Measurements from ENCODE around the gene MRE11.

The MRE11 gene

DNA sequence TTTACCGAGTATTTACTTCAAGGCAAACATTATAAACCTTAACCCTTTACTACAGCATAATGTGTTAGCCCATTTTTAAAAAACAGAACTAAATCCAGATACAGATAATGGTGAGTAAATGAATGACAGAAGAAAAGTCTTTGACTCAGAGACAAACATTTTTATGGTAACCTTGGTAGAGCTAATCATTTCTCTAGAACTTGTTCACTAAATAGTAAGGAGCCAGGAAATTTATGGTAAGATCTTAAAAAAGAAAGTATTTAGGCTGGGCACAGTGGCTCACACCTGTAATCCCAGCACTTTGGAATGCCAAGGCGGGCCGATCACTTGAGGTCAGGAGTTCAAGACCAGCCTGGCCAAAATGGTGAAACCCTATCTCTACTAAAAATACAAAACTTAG lies 38.6 kb upstream of the MRE11 start:
- in situ Hi-C loops (cut with HindIII; ENCODE audit: low sequenced_read_pairs): no loop called here
- H3K4me3 ChIP-seq (ENCODE audit: low read depth, low read length): no peak overlapping the region
- TF ChIP-seq, protein P1, sequence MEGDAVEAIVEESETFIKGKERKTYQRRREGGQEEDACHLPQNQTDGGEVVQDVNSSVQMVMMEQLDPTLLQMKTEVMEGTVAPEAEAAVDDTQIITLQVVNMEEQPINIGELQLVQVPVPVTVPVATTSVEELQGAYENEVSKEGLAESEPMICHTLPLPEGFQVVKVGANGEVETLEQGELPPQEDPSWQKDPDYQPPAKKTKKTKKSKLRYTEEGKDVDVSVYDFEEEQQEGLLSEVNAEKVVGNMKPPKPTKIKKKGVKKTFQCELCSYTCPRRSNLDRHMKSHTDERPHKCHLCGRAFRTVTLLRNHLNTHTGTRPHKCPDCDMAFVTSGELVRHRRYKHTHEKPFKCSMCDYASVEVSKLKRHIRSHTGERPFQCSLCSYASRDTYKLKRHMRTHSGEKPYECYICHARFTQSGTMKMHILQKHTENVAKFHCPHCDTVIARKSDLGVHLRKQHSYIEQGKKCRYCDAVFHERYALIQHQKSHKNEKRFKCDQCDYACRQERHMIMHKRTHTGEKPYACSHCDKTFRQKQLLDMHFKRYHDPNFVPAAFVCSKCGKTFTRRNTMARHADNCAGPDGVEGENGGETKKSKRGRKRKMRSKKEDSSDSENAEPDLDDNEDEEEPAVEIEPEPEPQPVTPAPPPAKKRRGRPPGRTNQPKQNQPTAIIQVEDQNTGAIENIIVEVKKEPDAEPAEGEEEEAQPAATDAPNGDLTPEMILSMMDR (IDR thresholded peaks at IDR 0.05; ENCODE audit: low read depth, low read length, missing control alignments): no peak
- DNase-seq (ENCODE audit: low read depth): no peak

DNA sequence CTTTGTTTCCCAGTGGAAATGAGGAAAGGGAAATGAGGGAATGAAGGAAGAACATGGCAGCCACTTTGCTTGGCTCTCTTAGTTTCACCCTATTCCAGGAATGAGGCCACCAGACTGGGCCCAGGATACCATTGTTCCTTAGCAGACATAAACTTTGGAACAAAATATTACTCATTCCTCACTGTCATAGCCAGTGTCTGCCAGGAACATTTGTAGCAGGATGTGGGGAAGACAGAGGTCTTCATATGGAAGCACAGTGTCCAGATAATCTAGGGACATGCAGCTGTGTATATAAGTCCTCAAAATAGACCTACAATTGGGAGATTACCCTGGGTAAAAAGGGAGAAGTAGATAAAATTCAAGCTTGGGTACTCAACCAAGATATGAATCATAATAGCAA lies 34.9 kb upstream of the MRE11 start:
- DNase-seq (ENCODE audit: low read depth): no peak
- in situ Hi-C loops (cut with HindIII; ENCODE audit: low sequenced_read_pairs): no loop called here
- TF ChIP-seq, protein P1 (IDR thresholded peaks at IDR 0.05; ENCODE audit: low read depth, low read length, missing control alignments): no peak
- no peak overlapping the region for H3K4me3 ChIP-seq (ENCODE audit: low read depth, low read length)

DNA sequence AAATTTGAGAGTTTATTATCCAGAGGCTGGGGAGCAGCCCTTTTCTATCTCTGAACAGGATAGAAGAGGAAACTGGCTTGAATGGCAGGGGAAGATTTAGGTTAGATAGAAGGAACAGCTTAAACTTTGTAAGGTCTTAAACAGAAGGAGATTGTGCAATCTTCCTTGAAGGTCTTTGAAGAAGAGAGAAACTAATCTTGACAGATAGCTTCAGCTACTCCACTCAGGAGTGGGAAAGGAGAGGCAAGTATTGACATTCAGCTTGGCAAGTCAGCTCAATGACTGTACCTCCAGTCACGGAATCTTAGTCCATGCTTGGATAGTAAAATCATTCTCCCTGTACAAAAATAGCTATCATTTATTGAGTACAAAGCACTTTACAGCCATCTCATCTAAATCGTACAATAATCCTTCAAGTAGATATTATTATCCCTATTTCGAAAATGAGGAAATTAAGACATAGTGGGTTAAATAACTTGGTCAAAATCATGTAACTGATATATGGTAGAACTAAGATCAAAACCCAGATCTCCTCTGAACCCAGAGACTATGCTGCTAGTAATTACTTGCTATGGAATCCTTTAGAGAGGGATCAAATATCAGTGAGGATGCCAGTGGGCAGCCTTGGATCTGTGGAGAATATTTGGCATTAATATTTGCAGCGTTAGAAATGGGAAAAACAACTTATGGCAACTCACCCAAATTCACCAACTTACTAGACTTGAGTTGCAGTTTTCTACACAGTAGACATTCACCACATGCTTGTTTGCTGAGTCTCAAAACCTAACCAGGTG lies 33.2 kb upstream of the MRE11 start:
- TF ChIP-seq, protein P1 (IDR thresholded peaks at IDR 0.05; ENCODE audit: low read depth, low read length, missing control alignments): no peak
- in situ Hi-C loops (cut with HindIII; ENCODE audit: low sequenced_read_pairs): no loop called here
- no peak for DNase-seq (ENCODE audit: low read depth)
- no peak overlapping the region for H3K4me3 ChIP-seq (ENCODE audit: low read depth, low read length)

DNA sequence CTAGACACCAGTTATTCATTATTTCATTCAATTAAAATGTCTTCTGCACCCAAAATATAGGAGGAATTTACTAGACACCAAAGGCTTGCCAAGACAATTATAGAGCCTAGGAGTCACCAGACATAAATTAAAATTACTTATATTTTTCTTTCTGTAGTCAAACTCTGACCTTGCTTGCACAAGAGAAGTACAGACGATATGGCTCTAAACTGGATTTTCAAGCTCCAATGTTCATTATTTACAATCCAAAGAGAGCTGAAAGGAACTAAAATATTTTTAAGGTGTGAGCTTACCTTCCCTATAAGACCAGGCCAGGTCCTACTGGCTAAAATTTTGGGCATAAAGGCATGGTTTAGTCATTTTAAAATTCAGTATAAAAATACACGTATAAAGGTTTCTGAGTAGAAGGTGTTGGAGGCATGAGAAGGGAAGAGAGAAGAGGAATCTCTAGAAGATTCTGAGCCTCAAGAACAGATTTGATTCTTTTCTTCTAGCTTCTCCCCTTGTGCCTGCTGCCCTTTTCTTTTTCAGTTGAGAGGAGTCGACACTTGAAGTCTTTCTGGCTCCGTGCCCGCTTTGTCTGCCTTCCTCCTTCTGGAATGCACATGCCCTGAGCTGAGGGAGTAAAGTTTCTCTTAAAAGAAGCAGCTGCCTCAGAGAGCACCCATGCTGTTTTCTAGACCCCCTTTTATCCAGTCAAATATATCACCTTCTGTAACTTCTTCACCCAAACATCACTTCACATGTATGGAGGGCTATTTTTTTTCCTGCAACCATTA lies 32.1 kb upstream of the MRE11 start:
- in situ Hi-C loops (cut with HindIII; ENCODE audit: low sequenced_read_pairs): no loop called here
- TF ChIP-seq, protein P1 (IDR thresholded peaks at IDR 0.05; ENCODE audit: low read depth, low read length, missing control alignments): no peak
- H3K4me3 ChIP-seq (ENCODE audit: low read depth, low read length): no peak overlapping the region
- peak; percentile 51 for DNase-seq (ENCODE audit: low read depth)

DNA sequence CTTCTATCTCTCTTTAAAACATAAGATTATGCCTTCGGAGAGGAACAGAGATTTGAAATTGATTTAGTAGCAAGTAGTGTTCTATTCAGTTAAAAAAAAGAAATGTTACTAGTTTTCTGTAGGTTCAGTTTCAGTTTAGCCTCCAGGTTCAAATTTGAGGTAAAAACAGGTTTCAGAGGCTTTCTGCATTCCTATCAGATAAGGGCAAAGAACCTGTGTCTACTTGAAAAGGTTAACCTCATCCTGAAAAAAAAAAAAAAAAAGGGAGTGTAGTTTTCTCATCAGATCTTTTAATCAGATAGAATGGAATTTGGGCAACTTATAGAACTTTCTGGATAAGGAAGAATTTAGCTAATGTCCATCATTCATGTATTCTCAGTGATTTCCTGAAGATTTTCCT lies 30.7 kb upstream of the MRE11 start:
- DNase-seq (ENCODE audit: low read depth): no peak
- in situ Hi-C loops (cut with HindIII; ENCODE audit: low sequenced_read_pairs): no loop called here
- TF ChIP-seq, protein P1 (IDR thresholded peaks at IDR 0.05; ENCODE audit: low read depth, low read length, missing control alignments): no peak
- no peak overlapping the region for H3K4me3 ChIP-seq (ENCODE audit: low read depth, low read length)

DNA sequence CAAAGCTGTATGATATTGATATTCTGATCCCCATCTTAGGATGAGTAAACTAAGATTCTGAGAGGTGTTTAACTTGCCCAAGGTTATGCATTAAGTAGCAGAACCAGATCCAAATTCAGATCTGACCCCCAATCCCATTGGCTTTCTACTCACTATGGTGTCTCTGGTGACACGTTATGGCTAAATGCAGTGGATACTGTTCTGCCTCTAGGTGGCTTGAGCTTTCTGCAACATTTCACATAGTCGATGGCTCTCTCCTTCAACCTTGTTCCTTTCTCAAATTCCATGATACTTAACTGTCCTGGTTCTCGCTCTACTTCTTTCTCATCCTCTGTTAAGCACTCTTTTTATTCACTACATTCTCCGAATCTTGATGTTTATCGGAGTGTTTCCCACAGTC lies 28.0 kb upstream of the MRE11 start:
- no peak overlapping the region for H3K4me3 ChIP-seq (ENCODE audit: low read depth, low read length)
- DNase-seq (ENCODE audit: low read depth): no peak
- TF ChIP-seq, protein P1 (IDR thresholded peaks at IDR 0.05; ENCODE audit: low read depth, low read length, missing control alignments): peak; percentile 51
- in situ Hi-C loops (cut with HindIII; ENCODE audit: low sequenced_read_pairs): no loop called here
